ENCODE measurements around the gene ERCC1.

The ERCC1 gene

DNA sequence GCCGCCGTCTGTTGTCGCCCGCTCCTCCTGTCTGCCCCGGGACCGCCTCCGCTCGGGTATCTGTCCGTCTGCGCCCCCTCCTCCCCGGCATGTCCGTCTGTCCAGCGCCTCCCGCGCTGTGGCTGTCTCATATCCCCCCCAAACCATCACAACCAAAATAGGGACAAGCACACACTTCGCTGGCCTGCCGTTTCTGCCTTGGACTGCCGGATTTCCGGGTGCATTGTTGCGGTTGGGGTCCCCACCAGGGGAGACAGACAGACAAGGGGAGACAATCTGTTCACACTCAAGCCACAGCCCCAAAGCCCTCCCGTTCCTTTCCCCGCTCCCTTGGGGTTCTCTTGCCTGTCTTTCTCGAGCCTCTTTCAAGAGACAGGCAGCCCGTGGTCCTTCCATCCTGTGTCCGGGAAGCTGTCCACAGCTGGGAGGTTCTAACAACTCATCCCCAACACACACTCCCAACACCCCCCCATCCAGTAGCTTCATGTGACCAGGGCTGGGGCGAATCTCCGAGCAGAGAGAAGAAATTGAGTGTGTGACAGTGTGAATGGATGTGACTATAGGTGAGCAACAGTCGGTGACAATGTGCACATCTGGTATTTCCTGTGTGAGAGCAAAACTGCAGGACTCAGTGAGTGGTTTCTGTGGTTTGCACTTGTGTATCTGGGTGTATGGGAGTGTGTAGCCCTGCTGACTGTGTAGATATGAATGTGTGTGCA is 27.6 kb upstream of the ERCC1 start:
- POLR2A ChIA-PET, result interaction anchor here (0.7 kb wide), 1 partner anchor 16 kb away, joined by 3 read pairs; the partner anchor contains the start of gene FOSB
- DNase-seq (ENCODE audit: extremely low spot score), result no peak
- TF ChIP-seq, protein P1, sequence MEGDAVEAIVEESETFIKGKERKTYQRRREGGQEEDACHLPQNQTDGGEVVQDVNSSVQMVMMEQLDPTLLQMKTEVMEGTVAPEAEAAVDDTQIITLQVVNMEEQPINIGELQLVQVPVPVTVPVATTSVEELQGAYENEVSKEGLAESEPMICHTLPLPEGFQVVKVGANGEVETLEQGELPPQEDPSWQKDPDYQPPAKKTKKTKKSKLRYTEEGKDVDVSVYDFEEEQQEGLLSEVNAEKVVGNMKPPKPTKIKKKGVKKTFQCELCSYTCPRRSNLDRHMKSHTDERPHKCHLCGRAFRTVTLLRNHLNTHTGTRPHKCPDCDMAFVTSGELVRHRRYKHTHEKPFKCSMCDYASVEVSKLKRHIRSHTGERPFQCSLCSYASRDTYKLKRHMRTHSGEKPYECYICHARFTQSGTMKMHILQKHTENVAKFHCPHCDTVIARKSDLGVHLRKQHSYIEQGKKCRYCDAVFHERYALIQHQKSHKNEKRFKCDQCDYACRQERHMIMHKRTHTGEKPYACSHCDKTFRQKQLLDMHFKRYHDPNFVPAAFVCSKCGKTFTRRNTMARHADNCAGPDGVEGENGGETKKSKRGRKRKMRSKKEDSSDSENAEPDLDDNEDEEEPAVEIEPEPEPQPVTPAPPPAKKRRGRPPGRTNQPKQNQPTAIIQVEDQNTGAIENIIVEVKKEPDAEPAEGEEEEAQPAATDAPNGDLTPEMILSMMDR (IDR thresholded peaks at IDR 0.05; ENCODE audit: control extremely low read depth, extremely low read depth, low read depth, missing control alignments), result no peak
- CTCF ChIA-PET, result interaction anchor here (1.7 to 8.0 kb wide), 3 partner anchors 11 to 27 kb away, joined by 6 to 58 read pairs (median 21); no protein-coding TSS in a partner anchor

DNA sequence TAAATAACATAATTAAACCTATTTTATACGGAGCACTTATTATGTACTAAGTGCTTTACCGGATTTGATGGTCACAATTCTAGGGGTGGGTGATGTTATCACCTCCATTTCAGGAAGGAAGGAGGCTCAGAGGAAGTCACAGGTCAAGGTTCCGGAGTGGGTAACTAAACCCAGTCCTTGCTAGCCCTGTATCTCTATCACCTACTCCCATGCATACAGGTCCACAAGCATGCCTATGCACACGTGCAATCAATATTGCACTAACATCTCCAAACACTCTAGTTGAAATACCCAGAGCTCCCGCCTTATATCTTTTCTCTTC is 26.3 kb upstream of the ERCC1 start:
- ChIA-PET POLR2A (no interaction called here), CTCF (interaction anchor here (1.8 to 8.7 kb wide), 3 partner anchors 11 to 35 kb away, joined by 12 to 87 read pairs (median 27); no protein-coding TSS in a partner anchor)
- no peak for DNase-seq (ENCODE audit: extremely low spot score)
- TF ChIP-seq, protein P1 (IDR thresholded peaks at IDR 0.05; ENCODE audit: control extremely low read depth, extremely low read depth, low read depth, missing control alignments), result no peak

DNA sequence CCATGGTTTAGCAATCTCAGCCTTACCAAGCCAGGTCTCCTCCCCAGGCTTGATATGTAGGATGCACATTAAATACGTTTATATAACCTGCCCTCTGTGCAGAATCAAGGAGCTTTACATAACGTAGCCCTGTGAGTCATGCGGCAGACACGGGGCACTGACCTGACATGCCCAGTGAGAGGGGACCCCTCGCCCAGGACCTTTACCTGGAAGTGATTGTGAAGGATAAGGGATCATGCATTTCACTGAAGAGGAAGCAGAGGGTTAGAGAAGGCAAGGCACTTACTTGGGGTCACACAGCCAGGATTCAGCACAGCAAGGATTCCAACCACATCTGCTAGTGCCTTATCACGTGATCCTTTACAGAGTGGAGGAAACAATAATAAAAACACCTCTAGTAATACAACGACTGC is 25.2 kb upstream of the ERCC1 start:
- ChIA-PET POLR2A (no interaction called here), CTCF (interaction anchor here (1.0 to 8.7 kb wide), 5 partner anchors 10 to 243 kb away, joined by 4 to 87 read pairs (median 12); partner anchors contain the start of genes QPCTL and SNRPD2)
- DNase-seq (ENCODE audit: extremely low spot score), result no peak
- TF ChIP-seq, protein P1 (IDR thresholded peaks at IDR 0.05; ENCODE audit: control extremely low read depth, extremely low read depth, low read depth, missing control alignments), result no peak

DNA sequence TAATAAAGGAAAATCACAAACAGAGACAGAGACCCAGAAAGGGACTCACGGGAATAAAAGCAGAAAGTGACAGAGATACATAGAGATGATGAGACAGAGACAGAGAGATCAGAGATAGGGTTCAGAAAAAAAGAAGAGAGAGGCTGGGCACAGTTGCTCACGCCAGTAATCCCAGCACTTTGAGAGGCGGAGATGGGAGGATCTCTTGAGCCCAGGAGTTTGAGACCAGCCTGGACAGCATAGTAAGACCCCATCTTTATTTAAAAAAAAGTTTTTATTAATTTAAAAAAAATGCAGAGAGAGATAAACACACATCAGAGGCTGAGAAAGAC is 24.7 kb upstream of the ERCC1 start:
- TF ChIP-seq, protein P1 (IDR thresholded peaks at IDR 0.05; ENCODE audit: control extremely low read depth, extremely low read depth, low read depth, missing control alignments), result no peak
- ChIA-PET CTCF (interaction anchor here (1.3 to 8.7 kb wide), 5 partner anchors 9 to 244 kb away, joined by 4 to 87 read pairs (median 6); partner anchors contain the start of genes QPCTL and SNRPD2), POLR2A (interaction anchor here (0.7 kb wide), 1 partner anchor 42 kb away, joined by 4 read pairs; no protein-coding TSS in a partner anchor)
- no peak for DNase-seq (ENCODE audit: extremely low spot score)

DNA sequence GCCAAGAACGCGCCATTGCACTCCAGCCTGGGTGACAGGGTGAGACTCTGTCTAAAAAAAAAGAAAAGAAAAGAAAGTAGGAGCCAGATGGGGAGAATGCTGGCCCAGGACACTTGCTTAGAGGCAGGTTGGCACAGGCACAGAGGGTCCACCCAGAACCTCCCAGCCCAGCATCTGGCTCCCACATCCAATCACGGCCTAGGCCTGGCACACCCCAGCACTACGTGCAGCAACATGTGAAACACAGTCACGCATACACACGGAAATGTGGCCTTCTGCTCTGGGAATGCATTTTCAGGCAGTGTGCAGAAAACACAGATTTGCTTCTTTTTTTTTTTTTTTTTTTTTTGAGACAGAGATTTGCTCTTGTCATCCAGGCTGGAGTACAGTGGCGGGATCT is 23.2 kb upstream of the ERCC1 start:
- TF ChIP-seq, protein P1 (IDR thresholded peaks at IDR 0.05; ENCODE audit: control extremely low read depth, extremely low read depth, low read depth, missing control alignments), result no peak
- DNase-seq (ENCODE audit: extremely low spot score), result no peak
- ChIA-PET POLR2A (interaction anchor here (0.6 to 0.7 kb wide), 3 partner anchors 24 to 417 kb away, joined by 3 to 10 read pairs (median 8); no protein-coding TSS in a partner anchor), CTCF (interaction anchor here (0.8 to 8.7 kb wide), 11 partner anchors 8 to 53 kb away, joined by 3 to 87 read pairs (median 6); partner anchors contain the start of gene FOSB)

DNA sequence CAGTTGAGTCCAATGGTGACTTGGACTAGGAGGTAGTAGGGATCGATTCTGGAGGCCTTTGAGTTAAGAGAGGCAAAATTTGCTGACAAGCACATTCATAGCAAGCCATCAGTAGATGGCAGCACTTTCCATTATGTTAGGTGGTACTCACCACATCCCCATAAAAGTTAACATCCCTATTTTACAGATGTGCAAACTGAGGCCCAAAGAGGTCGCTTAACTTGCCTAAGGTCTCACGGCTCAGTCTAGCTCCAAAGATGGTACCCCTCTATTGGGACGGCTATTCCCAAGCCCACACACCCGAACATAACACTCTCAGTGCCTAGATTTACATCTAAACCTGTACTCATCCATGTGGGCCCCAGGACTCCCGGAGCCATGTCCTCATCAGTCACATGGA is 22.6 kb upstream of the ERCC1 start:
- TF ChIP-seq, protein P1 (IDR thresholded peaks at IDR 0.05; ENCODE audit: control extremely low read depth, extremely low read depth, low read depth, missing control alignments), result peak; percentile 58
- ChIA-PET POLR2A (interaction anchor here (0.8 to 1.5 kb wide), 2 partner anchors 21 to 32 kb away, joined by 3 to 4 read pairs; partner anchors contain the start of gene FOSB), CTCF (interaction anchor here (0.8 to 8.7 kb wide), 12 partner anchors 10 to 53 kb away, joined by 3 to 87 read pairs (median 4); partner anchors contain the start of gene FOSB)
- peak; percentile 46 for DNase-seq (ENCODE audit: extremely low spot score)
